Eye (tissue), 1 donor: ENCODE measurements around the gene AADACL4.

ENCODE experiments used
- DNase-seq: peaks from one replicate; pipeline ENCODE4 v3.0.0-alpha.2; 2015

Gene AADACL4

GRCh38 chr1:12613180-12613579 is 30.7 kb upstream of the AADACL4 start:
- DNase-seq: no peak

GRCh38 chr1:12614402-12615158 is 29.3 kb upstream of the AADACL4 start:
- no peak for DNase-seq

- peak; percentile 73 for DNase-seq
Observed at GRCh38 chr1:12615159-12615864, 28.6 kb upstream of the AADACL4 start.

- peak; percentile 71 for DNase-seq
Observed at GRCh38 chr1:12615865-12616708, 27.8 kb upstream of the AADACL4 start.

- peak; percentile 63 for DNase-seq
Observed at GRCh38 chr1:12616709-12617373, 27.0 kb upstream of the AADACL4 start.

GRCh38 chr1:12617511-12617900 is 26.4 kb upstream of the AADACL4 start:
- no peak for DNase-seq

- peak; percentile 93 for DNase-seq
Observed at GRCh38 chr1:12617901-12618660, 25.8 kb upstream of the AADACL4 start, which contains the start of gene DHRS3. Gene DHRS3 (minus strand): TSS chr1:12618210. CDS start chr1:12617348, 862 bp downstream.

- no peak for DNase-seq
Observed at GRCh38 chr1:12618661-12618964, 25.3 kb upstream of the AADACL4 start.

GRCh38 chr1:12618965-12619791 is 24.7 kb upstream of the AADACL4 start:
- peak; percentile 78 for DNase-seq

GRCh38 chr1:12619792-12620487 is 23.9 kb upstream of the AADACL4 start:
- peak; percentile 94 for DNase-seq

- DNase-seq: no peak
Observed at GRCh38 chr1:12620488-12620865, 23.4 kb upstream of the AADACL4 start.

- no peak for DNase-seq
Observed at GRCh38 chr1:12620931-12621330, 23.0 kb upstream of the AADACL4 start.

- peak; percentile 51 for DNase-seq
Observed at GRCh38 chr1:12621346-12622335, 22.2 kb upstream of the AADACL4 start.

- DNase-seq: no peak
Observed at GRCh38 chr1:12622506-12622905, 21.4 kb upstream of the AADACL4 start.

- DNase-seq: no peak
Observed at GRCh38 chr1:12625276-12625675, 18.6 kb upstream of the AADACL4 start.

GRCh38 chr1:12626888-12627287 is 17.0 kb upstream of the AADACL4 start:
- no peak for DNase-seq

- no peak for DNase-seq
Observed at GRCh38 chr1:12627296-12627695, 16.6 kb upstream of the AADACL4 start.

GRCh38 chr1:12629511-12629956 is 14.4 kb upstream of the AADACL4 start:
- no peak for DNase-seq
